GM21381 (cell line): ENCODE measurements around the gene SMC6.

Source experiments
- ATAC-seq: cut with Tn5 transposase; IDR thresholded peaks from one replicate; pipeline ENCODE4 v1.9.1; 2021; ENCODE audit warnings: mild to moderate bottlenecking, moderate library complexity; ENCODE audit not compliant: unreplicated experiment

SMC6 gene

DNA sequence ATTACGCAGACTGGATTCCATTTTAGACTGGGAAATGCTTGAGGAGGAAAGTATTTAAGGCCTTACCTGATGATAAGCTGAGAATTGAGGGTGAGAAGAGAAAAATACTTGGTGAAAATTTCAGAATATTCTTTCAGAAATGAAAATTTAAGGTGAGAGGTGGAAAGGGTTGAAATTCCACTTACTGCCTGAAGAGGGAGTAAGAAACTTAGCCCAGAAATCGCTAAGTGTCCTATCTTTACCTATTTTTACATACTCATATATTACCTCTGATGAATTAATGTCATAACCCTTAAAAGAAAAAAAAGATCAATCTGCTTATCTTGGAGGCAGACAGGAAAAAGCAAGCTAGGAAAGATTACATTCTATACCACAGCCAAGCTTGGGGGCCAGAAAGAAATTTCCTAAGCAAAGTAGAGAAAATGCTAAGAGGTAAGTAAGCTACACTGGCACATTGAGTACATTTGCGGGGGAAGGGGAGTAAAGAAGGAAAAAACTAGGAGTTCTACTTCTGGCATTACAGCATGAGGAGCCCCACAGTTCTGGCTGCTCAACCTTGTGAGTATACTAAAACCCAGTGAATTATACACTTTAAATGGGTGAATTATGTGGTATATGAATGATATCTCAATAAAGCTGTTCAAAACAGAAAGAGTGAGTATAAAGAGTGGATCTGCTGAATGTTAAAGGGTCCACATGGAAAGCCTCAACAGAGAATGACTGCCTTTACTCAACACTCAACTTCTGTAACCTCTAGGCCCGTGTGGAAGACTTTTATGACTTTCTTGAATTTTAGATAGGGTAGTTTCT, 33.8 kb downstream of the SMC6 start:
- ATAC-seq: no peak

DNA sequence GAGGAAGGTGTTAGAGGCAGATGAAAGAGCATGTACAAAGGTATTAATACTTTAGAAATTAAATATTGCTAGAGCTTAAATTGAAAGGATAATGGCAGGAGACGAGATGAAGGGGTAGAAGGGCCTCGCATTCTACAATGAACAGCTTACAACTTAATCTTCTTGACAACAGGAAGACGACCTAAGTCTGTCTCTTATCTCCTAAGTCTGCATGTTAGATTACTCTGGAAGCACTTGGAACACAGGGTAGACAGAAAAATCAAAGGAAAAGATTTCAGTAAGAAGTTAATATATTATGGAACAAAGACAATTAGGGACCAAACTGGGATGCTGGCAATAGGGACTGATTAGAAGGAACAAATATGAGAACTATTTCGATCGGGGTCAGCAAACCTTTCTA, 34.9 kb downstream of the SMC6 start:
- no peak for ATAC-seq

DNA sequence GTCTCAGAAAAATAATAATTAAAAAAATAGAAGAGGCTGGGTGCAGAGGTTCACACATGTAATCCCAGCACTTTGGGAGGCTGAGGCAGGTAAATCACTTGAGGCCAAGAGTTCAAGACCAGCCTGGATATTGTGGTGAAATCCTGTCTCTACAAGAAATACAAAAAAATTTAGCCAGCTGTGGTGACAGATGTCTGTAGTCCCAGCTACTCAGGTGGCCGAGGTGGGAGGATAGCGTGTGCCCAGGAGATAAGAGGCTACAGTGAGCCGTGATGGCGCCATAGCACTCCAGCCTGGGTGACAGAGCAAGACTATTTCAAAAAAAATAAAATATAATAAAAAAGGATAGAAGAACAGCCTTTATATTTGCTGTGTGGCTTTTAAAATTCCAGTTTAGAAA, 35.9 kb downstream of the SMC6 start:
- ATAC-seq: no peak

DNA sequence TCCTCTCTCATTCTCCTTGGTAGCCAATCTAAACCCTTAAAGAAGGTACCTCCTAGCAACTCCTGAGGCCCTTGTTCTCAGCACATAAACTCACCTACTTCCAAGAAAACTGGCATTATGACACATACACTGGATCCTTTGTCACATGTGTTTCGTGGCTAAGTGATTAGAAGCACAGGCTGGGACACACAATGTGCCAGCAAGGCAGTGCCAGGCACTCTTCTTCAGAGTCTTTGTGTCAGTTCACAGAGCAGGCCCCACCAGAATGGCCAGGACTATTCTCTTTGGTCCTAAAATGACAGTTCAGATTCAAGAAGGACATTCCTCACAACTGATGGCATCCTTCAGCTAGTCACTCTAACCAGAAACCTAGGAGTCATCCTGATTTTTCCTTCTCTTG, 40.3 kb downstream of the SMC6 start:
- no peak for ATAC-seq

DNA sequence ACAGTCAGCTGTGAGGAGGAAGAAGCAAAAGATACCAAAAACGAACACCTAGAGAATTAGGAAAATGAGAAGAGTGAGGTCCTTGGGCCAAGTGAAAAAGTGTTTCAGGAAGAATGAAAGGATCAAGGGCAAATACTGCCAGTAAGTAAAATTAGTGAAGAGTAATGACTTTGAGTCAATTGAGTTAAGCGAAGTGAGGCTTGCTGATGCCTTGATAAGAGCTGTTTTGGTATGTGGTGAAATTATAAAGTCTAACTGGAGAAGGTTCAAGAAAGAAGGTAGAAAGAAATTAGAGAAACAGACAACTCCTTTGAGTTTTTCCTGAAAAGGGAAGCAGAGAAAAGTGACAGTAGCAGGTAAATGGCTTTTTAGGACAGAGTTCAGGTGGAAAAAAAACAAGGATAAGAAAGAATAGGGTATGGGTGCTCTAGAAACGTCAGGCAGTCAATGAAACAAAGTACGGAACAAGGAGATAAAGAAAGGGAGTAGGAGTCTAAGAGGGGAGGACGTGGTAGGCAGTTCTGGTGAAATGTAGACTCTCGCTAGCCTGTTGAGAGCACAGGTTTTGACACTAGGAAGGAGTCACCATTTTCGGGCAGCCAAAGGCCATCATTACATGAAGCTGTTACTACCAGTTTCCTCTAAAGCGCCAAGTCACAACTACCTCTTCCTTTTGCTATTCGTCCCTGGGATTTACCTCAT, 42.9 kb downstream of the SMC6 start:
- no peak for ATAC-seq

DNA sequence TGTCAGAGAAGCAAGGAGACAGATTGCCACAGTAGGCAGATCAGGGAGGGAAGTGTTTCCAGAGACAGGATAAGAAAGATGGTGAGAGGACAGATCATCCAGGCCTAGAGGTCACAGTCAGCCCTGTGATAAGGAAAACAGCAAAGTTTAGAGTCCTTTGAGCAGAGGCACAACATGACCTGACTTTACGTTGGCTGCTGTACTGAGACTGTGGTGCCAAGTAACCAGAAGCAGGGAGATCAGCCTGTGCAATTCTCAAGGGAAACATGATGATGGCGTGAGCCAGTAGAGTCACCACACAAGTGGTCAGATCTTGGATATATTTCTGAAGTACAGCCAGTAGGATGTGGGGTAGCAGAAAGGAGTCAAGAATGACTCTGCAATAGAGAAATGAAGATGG, 43.7 kb downstream of the SMC6 start:
- ATAC-seq: no peak

DNA sequence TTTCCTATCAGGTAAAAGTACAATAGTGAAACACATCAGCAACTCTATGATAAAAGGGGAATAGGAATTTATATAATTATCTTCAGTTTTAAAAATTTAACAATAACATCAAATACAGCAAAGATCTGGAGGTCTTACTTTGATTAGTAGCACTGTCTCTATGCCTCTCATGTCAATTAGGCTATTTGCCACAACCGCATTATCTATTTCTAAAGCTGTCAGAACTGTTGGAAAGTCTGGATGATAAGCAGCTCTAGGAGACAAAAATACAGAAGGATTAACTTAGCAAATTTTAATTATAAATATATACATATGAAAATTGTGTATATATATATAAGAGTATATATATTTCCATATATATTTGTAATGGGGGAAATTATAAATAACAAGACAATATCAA, 45.1 kb downstream of the SMC6 start:
- ATAC-seq: no peak

DNA sequence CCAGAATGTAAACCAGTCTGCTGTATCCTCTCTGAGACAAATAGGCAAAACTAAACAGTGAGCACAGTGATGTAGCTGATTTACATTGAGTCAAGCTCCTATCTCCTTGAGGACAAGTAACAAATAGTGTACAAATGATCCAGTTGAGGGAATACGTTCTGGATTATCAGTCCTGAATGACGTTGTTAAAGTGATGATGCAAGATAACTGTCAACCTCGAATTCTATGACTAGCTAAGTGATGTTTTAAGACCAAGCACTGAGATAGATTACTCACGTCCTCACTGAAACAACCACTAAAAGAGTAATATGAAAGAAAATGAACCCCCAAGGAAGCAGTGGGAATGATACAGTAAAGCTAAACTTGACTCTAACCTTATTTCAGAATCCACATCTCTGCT, 46.8 kb downstream of the SMC6 start:
- ATAC-seq: no peak

DNA sequence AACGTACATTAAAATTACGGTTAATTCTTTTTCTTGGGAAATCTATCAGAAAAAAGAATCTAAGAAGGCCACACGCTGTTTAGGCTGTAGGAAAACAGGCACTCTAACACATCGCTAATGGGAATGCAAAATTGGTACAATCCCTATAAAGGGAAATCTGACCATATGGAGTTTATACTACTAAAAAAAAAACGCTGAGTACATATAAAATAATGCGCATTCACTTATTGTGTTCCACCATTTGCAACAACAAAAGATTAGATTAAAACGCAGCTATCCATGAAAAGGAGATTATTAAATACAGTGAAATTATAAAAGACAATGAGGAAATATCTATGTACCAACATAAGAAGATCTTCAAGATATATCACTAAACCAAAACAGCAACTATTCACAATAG, 62.8 kb downstream of the SMC6 start:
- ATAC-seq: no peak

DNA sequence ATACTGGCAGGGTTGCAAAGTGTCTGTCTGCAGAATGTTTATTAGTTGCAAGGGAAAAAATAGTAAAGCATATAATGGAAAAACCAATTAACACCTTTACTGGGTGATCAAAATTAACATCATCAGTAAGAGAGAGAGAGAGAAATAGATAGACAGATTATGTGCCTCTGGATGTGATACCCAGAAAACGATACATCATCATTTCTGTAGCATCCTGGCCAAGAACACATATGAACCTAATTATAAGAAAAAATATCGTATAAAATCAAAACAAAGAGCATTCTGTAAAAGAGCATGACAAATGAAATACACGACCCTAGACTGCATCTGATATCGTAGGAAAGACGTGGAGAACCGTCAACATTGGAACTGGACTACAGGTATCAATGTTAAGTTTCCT, 64.6 kb downstream of the SMC6 start:
- ATAC-seq: no peak

DNA sequence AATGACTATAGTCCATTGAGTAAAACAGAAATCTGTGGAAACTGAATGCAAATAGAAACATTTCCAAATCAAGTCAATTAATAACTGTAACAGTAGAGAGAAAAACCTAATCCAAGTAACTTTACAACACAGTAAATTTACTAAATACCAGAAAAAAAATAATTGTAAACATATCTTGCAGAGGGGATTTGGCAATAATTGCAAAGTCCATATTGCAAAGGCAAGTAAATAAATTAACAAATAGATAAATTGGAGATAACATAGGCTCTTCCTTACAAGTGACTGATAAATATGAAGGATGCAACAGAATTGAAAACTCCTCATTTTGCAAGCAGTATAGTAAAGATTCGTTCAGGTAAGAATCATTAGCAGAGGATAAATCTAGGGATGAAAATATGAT, 65.0 kb downstream of the SMC6 start:
- no peak for ATAC-seq

DNA sequence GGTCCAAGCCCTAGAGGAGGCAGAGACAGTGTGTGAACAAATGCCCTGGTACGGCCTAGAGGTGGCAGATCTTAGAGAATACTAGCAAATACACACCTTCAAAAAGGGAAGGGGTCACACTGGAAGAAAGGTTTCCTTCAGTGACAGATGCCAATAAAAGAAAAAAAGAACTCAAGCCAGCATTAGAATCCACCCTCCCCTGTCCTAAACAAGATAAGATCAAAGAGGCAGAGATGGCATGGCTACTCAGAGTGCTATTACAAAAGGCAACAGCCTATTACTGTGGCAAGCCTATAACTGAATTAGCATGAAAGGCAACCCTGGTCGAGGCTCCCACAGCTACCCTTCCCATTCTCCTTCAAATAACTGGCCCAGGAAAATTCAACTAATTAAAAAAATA, 69.6 kb downstream of the SMC6 start:
- no peak for ATAC-seq

DNA sequence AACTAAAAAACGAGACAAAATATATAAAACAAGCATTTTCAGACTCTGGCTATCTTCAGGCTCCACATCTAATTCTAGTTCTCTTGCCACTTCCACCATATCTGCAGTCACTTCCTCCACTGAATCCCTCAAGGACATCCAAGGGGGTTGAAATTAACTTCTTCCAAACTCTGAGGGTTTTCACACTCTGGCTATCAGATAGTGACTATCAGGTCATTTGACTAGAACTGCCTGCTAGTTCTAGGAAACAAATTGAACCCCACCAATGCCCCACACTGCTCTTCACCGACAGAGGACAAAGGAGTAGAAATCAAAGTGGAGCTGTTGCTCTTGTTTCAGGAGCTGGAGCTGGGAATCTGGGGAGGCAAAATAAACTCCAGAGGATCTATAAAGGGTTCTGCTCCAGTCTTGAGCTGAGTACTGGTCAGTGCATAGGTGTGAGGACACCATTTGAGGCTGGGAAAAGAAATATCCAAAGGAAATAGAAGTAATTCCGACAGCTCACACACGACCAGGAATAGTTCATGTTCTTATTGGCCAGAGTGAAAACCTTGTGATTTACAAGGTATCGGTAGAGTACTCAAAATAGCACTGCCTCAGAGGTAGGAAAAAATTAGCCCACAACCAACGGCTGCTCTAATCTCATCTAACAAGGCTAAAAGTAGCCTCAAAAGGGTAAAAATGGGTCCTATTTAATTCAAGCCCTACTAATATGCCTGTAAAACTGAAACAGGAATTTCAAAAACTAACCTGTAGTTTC, 71.3 kb downstream of the SMC6 start:
- no peak for ATAC-seq

DNA sequence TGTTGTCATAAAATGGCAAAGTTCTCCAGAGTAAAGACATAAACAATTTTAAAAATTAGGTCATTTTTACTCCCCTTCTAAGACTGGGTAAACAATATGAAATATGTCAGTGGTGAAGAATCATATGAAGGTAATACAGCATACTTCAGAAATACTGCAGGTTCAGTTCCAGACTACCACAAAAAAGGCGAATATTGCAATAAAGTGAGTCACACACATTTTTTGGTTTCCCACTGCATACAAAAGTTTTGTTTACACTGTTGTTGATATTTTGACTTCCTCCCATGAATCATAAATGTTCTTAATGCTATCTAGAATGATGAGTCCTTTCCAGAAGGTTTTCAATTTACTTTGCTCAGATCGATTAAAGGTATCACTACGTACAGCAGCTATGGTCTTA, 73.5 kb downstream of the SMC6 start:
- no peak for ATAC-seq

DNA sequence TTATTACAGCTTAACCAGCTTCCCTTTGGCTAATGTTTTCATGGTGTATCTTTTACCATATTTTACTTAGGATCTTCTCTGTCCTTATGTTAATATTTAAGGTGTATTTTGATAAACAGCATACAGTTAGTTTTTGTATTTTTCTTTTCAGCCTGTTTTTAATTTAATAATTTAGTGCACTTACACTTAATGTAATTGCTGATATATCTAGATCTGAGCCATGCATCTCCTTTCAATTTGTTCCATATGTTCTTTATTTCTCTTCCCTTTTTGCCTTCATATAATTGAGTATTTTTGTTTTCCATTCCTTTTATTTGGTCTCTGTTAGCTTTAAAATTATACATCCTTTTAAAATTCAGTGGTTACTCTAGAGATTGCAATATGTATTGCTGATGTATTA, 78.8 kb downstream of the SMC6 start:
- no peak for ATAC-seq

DNA sequence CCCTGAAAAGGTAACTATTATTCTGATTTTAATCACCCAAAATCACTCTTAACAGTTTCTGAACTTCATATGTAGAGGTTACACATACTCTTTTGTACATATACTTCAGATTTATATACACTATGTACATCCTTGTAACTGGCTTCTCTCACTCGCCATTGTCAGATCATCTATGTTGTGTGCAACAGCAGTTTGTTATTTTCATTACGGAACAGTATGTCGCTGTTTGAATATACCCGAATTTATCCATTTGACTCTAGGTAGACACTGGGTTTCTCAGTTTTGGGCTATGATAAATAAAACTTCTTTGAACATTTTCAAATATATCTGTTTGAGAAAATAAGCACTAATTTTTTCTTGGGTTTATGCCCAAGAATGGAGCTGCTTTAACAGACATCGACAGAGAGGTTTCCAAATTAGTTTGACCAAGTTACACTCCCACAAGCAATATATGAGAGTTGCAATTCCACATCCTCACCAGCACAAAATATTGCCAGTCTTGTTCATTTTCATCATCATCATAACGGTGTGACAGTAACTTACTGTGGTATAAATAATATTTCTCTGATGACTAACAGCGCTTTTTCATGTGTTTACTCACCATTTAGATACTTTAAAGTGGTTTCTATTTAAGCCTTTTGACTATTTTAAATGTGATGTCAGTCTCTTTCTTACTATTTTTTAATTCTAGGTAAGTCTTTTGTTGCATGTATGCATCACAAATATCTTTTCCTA, 80.9 kb downstream of the SMC6 start:
- peak; percentile 42 for ATAC-seq

DNA sequence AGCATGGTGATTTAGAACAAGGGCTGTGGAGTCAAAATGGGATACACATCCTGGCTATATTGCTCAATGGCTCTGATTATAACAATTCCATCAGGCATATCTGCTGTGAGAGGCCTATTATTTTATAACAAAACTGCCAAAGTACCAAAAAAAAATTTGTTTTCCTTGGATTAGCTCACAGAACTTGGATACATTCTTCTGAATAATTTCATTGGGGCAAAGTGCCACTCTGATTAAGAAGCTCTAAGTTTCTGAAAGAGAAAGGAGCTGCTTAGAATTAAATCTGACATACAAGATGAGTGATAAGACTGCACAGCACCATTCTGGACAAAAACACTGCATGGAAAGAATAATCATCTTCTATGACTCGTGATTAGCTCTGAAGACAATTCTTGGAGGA, 85.7 kb downstream of the SMC6 start:
- ATAC-seq: no peak

DNA sequence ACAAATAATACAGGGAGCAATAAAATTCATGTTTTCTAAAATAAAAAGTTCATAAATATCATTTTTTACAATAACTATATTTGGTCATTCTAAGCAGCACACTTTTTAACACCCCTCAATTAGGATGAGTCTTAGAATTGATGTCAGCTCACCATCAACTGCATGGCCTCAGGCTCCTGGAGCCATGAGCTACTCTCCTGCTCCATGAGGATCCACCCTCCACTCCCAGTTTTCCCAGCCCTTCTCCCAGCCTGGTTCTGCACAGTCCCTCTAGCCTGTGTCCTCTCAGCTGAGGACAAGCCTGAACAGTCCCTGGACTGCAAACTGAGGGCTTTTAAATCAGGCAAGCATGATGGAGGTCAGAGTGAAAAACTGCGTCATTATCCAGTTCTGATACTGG, 89.1 kb downstream of the SMC6 start:
- ATAC-seq: no peak

DNA sequence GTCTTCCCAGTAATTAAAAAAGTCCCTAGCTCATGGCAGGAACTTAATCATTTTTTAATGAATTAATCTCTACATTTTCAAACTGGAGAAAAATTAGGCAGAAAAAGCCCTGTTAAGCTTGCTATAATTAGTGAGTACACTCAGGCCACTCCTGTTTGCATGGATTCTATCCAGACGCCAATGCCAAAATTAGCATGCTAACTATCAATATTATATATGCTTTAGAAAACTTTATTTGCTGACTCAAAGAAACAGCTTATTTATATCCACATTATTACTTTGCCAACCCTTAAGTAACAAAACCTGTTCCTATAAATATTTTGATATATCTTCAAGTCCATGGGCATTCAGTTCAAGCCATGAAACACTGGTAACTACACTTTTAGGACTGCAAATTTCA, 90.9 kb downstream of the SMC6 start:
- no peak for ATAC-seq

DNA sequence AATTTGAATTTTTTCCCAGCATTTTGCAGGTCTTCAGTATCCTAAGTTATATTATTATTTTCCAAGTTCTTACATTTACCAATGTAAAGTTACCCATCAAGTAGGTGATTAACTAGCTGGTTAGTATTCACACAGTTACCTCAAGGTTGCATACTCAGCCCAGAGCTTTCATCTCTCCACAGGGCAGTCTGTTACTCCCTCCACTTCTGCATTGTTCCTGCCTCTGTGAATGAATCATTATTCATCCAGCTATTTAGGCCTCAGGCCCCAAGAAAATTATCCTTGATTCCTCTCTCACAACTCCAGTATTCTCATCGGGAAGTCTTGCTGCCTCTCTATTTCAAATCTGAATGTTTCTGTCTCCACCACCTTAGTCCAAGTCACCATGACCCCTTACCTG, 92.2 kb downstream of the SMC6 start:
- ATAC-seq: no peak

DNA sequence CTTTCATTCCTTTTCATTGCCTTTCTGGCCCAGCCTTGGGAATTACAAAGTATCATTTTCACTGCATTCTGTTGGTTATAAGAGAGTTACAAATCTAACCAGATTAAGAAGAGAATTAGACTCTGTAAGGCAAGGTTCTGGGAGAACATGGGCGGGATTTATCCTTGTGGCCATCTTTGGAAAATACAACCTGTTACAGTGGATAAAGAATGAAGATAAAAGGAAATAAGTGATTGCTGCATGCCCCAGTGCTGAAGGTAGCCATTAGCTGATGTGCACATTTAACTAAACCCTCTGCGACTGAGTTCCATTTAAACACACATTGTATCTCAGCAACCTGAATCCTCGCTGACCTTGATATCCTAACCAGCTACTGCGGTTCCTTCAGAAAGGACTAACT, 93.4 kb downstream of the SMC6 start:
- no peak for ATAC-seq
